Spleen (tissue), 11 donors: Measurements from ENCODE around the gene SNRNP25. TPM values are rescaled to one million over a fixed set of nuclear protein-coding genes. Genes with fewer than 3 reads are reported as not detected.

ENCODE experiments used
- DNase-seq: peaks from one replicate; pipeline ENCODE4 v3.0.0-alpha.2; 2020
- H3K27ac ChIP-seq, 8 donors: fragments of 200-600 bp; sonication (generic) in 7 of 8; 1 replicate in 4 of 8; 2 replicates in 4 of 8; pipeline versions ENCODE4 v1.5.0 to v1.8.0; 2016 to 2021; ENCODE audit warnings: inconsistent platforms in 4 of 8, mild to moderate bottlenecking in 4 of 8, moderate library complexity in 1 of 8
- H3K27me3 ChIP-seq, 7 donors: fragments of 200-600 bp; sonication (generic) in 6 of 7; replicated peaks in 1 of 7; 1 replicate in 4 of 7; 2 replicates in 3 of 7; pipeline versions ENCODE4 v1.5.0 to v1.8.0; 2016 to 2021; ENCODE audit warnings: inconsistent platforms in 3 of 7, mild to moderate bottlenecking in 1 of 7
- H3K36me3 ChIP-seq, 6 donors: fragments of 200-600 bp; sonication (generic) in 5 of 6; 1 replicate in 4 of 6; 2 replicates in 2 of 6; pipeline versions ENCODE4 v1.5.0 to v1.8.0; 2016 to 2021; ENCODE audit warnings: inconsistent platforms in 2 of 6
- H3K4me1 ChIP-seq, 6 donors: fragments of 200-600 bp; sonication (generic) in 5 of 6; 1 replicate in 3 of 6; 2 replicates in 3 of 6; pipeline versions ENCODE4 v1.5.0 to v1.8.0; 2016 to 2021; ENCODE audit warnings: inconsistent platforms in 3 of 6
- H3K4me3 ChIP-seq, 8 donors: fragments of 200-600 bp; sonication (generic) in 7 of 8; 1 replicate in 4 of 8; 2 replicates in 4 of 8; pipeline versions ENCODE4 v1.5.0 to v1.8.0; 2016 to 2021; ENCODE audit warnings: inconsistent platforms in 4 of 8, mild to moderate bottlenecking in 4 of 8, moderate library complexity in 2 of 8
- H3K9me3 ChIP-seq, 8 donors: fragments of 200-600 bp; sonication (generic) in 7 of 8; 1 replicate in 4 of 8; 2 replicates in 4 of 8; pipeline versions ENCODE4 v1.5.0 to v1.8.0; 2016 to 2021; ENCODE audit warnings: inconsistent platforms in 4 of 8
- CTCF ChIP-seq, 11 experiments: fragments of 200-600 bp in 7 of 11; fragments of 450-650 bp in 4 of 11; sonication (generic) in 4 of 11; IDR thresholded peaks in 8 of 11; conservative IDR thresholded peaks in 3 of 11; 1 replicate in 7 of 11; 2 replicates in 4 of 11; pipeline versions ENCODE4 v1.4.0 to v1.8.0; 2016 to 2021; ENCODE audit warnings: antibody characterized with exemption in 11 of 11, inconsistent platforms in 4 of 11, mild to moderate bottlenecking in 1 of 11
- POLR2A ChIP-seq, 3 donors: fragments of 450-650 bp; IDR thresholded peaks; one replicate each; pipeline ENCODE4 v1.5.1; 2017; ENCODE audit warnings: antibody characterized with exemption in 3 of 3, mild to moderate bottlenecking in 1 of 3
- POLR2AphosphoS5 ChIP-seq, 3 donors: sonication (generic); formaldehyde crosslinking; IDR thresholded peaks; one replicate each; pipeline ENCODE4 v1.5.1; 2017; ENCODE audit warnings: antibody characterized with exemption in 3 of 3
- WGBS, 5 donors: extraction: QIAGEN DNeasy Blood & Tissue Kit in 3 of 5; methylation state at CpG; one replicate each; pipeline versions ENCODE4 v1.1.5 to v1.1.7; 2013 to 2018; 5-methylcytosine and 5-hydroxymethylcytosine counted together
- intact Hi-C: fragments of 100-400 bp; cut with DNase I; formaldehyde crosslinking; loops from one replicate; pipeline ENCODE4 v1.15.0; 2023; ENCODE audit warnings: low total_unique reads
- polyA plus RNA-seq, 3 donors: library from polyadenylated mRNA; stranded (reverse); fragments of 200-250 nt; gene quantifications; one replicate each; pipeline ENCODE4 v1.2.1, GENCODE V29; 2013
- total RNA-seq, 7 donors: library from RNA; depleted of rRNA in 3 of 7; stranded (reverse); fragments of >200 nt in 3 of 7; fragmentation: NEBNext Ultra II Directional in 4 of 7; extraction: Animal tissue kit (Norgen Biotek cat#: 25700) in 4 of 7; gene quantifications; one replicate each; pipeline versions ENCODE4 v1.1.0 to v1.2.1, GENCODE V29; 2016 to 2021
- donor health status: healthy with polysubstance abuse.
- donor health status: DM: no; HTN: no; CAD: no; lungs with moderate emphysema.
- donor health status: DM: no; HTN: no; CAD: no.
- donor health status: Bipolar disorder and iron deficiency.
- donor health status: healthy.
- donor health status: DM: no; HTN: no; CAD: no.
- donor health status: DM: yes; HTN: yes; CAD: no.

SNRNP25 gene
- total and polyA plus RNA-seq, 10 donors, result 13.6 to 48.1 (median 21.3) TPM

- 75 to 88% (median 82%) methylated on average over 6 of the region's 6 CpGs for WGBS, 5 donors
- H3K27ac ChIP-seq, result peak overlapping the region in 6 of 8 donors; percentile 17 to 75 (median 66)
These were observed 48.0 kb downstream of the SNRNP25 start for GRCh38 chr16:101586-101985.

GRCh38 chr16:102060-102855, 48.6 kb downstream of the SNRNP25 start:
- H3K9me3 ChIP-seq, result no peaks in the 10 kb centered on the region
- whole genome bisulfite sequencing, 5 donors, result 74 to 85% (median 78%) methylated on average over 18 to 19 of the region's 19 CpGs
- peaks cover 0 to 36% (median 13%) of the 10 kb centered on the region in 6 donors for H3K4me1 ChIP-seq
- TF ChIP-seq POLR2A (IDR thresholded peaks at IDR 0.05), result no peak
- TF ChIP-seq POLR2AphosphoS5 (IDR thresholded peaks at IDR 0.05), result peak; percentile 45 to 64 (median 61)
- no peak overlapping the region for H3K4me3 ChIP-seq
- DNase-seq, result no peak
- H3K27ac ChIP-seq, result peak overlapping the region in 7 of 8 donors; percentile 17 to 75 (median 66)
- H3K36me3 ChIP-seq, result peaks cover 0 to 72% (median 27%) of the 10 kb centered on the region in 6 donors
- intact Hi-C loops, result no loop called here
- H3K27me3 ChIP-seq, result no peaks in the 10 kb centered on the region

More at GRCh38 chr16:101586-101985, 48.0 kb downstream of the SNRNP25 start:
- intact Hi-C loops, result no loop called here
- no peaks in the 10 kb centered on the region for H3K9me3 ChIP-seq
- H3K36me3 ChIP-seq, result peaks cover 0 to 72% (median 27%) of the 10 kb centered on the region in 6 donors
- no peak for DNase-seq
- H3K27me3 ChIP-seq, result no peaks in the 10 kb centered on the region
- no peak overlapping the region for H3K4me3 ChIP-seq
- H3K4me1 ChIP-seq, result peaks cover 3 to 36% (median 17%) of the 10 kb centered on the region in 6 donors
- TF ChIP-seq POLR2A (IDR thresholded peaks at IDR 0.05), result no peak
- TF ChIP-seq CTCF (IDR thresholded peaks at IDR 0.05 in 8 of 11, conservative IDR thresholded peaks at IDR 0.05 in 3 of 11), result no peak
- TF ChIP-seq POLR2AphosphoS5 (IDR thresholded peaks at IDR 0.05), result peak in 1 of 3 donors; percentile 17

GRCh38 chr16:104355-104754, 50.7 kb downstream of the SNRNP25 start:
- intact Hi-C loops, result no loop called here
- no peak for DNase-seq
- Histone ChIP-seq H3K36me3 (peaks cover 0 to 72% (median 22%) of the 10 kb centered on the region in 6 donors), H3K4me1 (peaks cover 0 to 28% (median 8%) of the 10 kb centered on the region in 6 donors), H3K9me3 (no peaks in the 10 kb centered on the region), H3K27me3 (no peaks in the 10 kb centered on the region), H3K4me3 (no peak overlapping the region), H3K27ac (no peak overlapping the region)
- TF ChIP-seq POLR2A (IDR thresholded peaks at IDR 0.05), result no peak
- no peak for TF ChIP-seq CTCF (IDR thresholded peaks at IDR 0.05 in 8 of 11, conservative IDR thresholded peaks at IDR 0.05 in 3 of 11)
- TF ChIP-seq POLR2AphosphoS5 (IDR thresholded peaks at IDR 0.05), result no peak
- WGBS, 5 donors, result 71 to 89% (median 79%) methylated on average over 5 of the region's 5 CpGs

- Histone ChIP-seq H3K4me1 (peaks cover 0 to 28% (median 8%) of the 10 kb centered on the region in 6 donors), H3K4me3 (no peak overlapping the region), H3K27ac (no peak overlapping the region), H3K9me3 (no peaks in the 10 kb centered on the region), H3K27me3 (no peaks in the 10 kb centered on the region), H3K36me3 (peaks cover 0 to 73% (median 28%) of the 10 kb centered on the region in 6 donors)
- no peak for DNase-seq
- TF ChIP-seq POLR2AphosphoS5 (IDR thresholded peaks at IDR 0.05) (no peak), CTCF (IDR thresholded peaks at IDR 0.05 in 8 of 11, conservative IDR thresholded peaks at IDR 0.05 in 3 of 11) (no peak), POLR2A (IDR thresholded peaks at IDR 0.05) (no peak)
- WGBS, 5 donors, result 52 to 72% (median 61%) methylated on average over 3 of the region's 3 CpGs
- intact Hi-C loops, result loop anchor here (5.0 kb wide), 1 partner anchor 257 kb away; no protein-coding TSS in a partner anchor
These were observed 51.3 kb downstream of the SNRNP25 start for GRCh38 chr16:104928-105327.
